ENCODE measurements around the gene SUGCT. TPM values are rescaled to one million over a fixed set of nuclear protein-coding genes. Genes with fewer than 3 reads are reported as not detected.
A peak's percentile ranks its signal among the peaks of the same experiment; 100 is the strongest.

The SUGCT gene
- total RNA-seq, 1 donor from 2014 or later: 9.8 TPM

- no peak for DNase-seq (ENCODE audit: low spot score in 2 of 2, unreplicated experiment in 2 of 2)
- H3K9me3 Mint-ChIP-seq: no peaks in the 10 kb centered on the region
- TF ChIP-seq CTCF (IDR thresholded peaks at IDR 0.05; ENCODE audit: unreplicated experiment): no peak
- no peaks in the 10 kb centered on the region for H3K27me3 Mint-ChIP-seq (ENCODE audit: low read depth)
- H3K4me1 Mint-ChIP-seq: peaks cover 30% of the 10 kb centered on the region
- no peak overlapping the region for H3K27ac Mint-ChIP-seq
- no peaks in the 10 kb centered on the region for H3K36me3 Mint-ChIP-seq
- H3K4me3 Mint-ChIP-seq: no peak overlapping the region
Measured at GRCh38 chr7:40306025-40306424, 171.2 kb downstream of the SUGCT start.

- Mint-ChIP-seq H3K4me1 (peaks cover 27% of the 10 kb centered on the region), H3K9me3 (no peaks in the 10 kb centered on the region), H3K27ac (no peak overlapping the region), H3K27me3 (ENCODE audit: low read depth) (no peaks in the 10 kb centered on the region), H3K4me3 (no peak overlapping the region), H3K36me3 (no peaks in the 10 kb centered on the region)
- TF ChIP-seq CTCF (IDR thresholded peaks at IDR 0.05; ENCODE audit: unreplicated experiment): no peak
- DNase-seq (ENCODE audit: low spot score in 2 of 2, unreplicated experiment in 2 of 2): no peak
Measured at GRCh38 chr7:40306596-40306995, 171.8 kb downstream of the SUGCT start.

GRCh38 chr7:40310258-40310657 lies 175.5 kb downstream of the SUGCT start:
- Mint-ChIP-seq H3K4me3 (no peak overlapping the region), H3K9me3 (peaks cover 6% of the 10 kb centered on the region), H3K36me3 (peaks cover 1% of the 10 kb centered on the region), H3K27me3 (ENCODE audit: low read depth) (no peaks in the 10 kb centered on the region), H3K27ac (peak overlapping the region; percentile 3), H3K4me1 (peaks cover 19% of the 10 kb centered on the region)
- DNase-seq (ENCODE audit: low spot score in 2 of 2, unreplicated experiment in 2 of 2): no peak
- TF ChIP-seq CTCF (IDR thresholded peaks at IDR 0.05; ENCODE audit: unreplicated experiment): no peak

- Mint-ChIP-seq H3K36me3 (peaks cover 1% of the 10 kb centered on the region), H3K4me3 (no peak overlapping the region), H3K4me1 (peaks cover 16% of the 10 kb centered on the region), H3K27me3 (ENCODE audit: low read depth) (no peaks in the 10 kb centered on the region), H3K9me3 (peaks cover 6% of the 10 kb centered on the region), H3K27ac (no peak overlapping the region)
- no peak for TF ChIP-seq CTCF (IDR thresholded peaks at IDR 0.05; ENCODE audit: unreplicated experiment)
- DNase-seq (ENCODE audit: low spot score in 2 of 2, unreplicated experiment in 2 of 2): no peak
Measured at GRCh38 chr7:40311307-40311706, 176.5 kb downstream of the SUGCT start.

DNA sequence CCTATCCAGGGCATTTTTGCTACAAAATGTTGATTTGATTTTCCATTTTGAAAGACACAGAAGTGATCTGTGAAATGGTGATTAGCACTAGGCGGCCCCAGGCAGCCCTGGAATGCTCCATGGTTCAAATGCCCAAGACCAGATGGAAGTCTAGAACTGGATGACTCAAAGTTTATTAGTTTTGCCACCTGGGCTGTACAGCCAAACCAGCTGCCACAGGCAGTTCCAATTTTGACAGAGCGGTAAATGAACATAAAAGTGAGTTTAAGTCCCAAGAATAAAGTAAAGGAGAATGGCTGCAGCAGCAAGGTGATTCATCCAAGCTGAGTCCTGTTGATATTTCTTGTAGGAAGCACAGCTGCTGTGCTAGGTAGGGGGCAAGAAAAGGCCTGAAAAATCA lies 180.5 kb downstream of the SUGCT start:
- H3K4me3 Mint-ChIP-seq: no peak overlapping the region
- H3K36me3 Mint-ChIP-seq: peaks cover 1% of the 10 kb centered on the region
- H3K27me3 Mint-ChIP-seq (ENCODE audit: low read depth): no peaks in the 10 kb centered on the region
- no peak overlapping the region for H3K27ac Mint-ChIP-seq
- TF ChIP-seq CTCF (IDR thresholded peaks at IDR 0.05; ENCODE audit: unreplicated experiment): no peak
- peaks cover 4% of the 10 kb centered on the region for H3K4me1 Mint-ChIP-seq
- no peak for DNase-seq (ENCODE audit: low spot score in 2 of 2, unreplicated experiment in 2 of 2)
- H3K9me3 Mint-ChIP-seq: peaks cover 6% of the 10 kb centered on the region

DNA sequence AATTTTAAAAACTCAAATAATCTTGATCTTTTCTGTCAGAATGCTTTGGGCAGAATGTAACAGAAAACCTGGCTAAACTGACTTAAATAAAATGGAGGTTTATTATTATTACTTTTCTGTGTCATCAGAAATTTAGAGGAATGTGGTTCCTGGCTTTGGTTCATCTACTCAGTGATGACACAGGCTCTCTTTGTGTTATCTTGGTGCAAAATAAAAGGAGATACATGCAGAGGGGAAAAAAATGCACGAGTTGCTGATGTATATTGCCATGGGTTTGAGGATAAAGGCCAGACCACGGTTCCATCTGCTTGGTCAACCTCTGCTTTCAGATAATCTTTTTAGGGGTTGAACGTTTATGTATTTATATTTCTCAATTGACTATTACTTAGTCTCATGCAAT lies 181.4 kb downstream of the SUGCT start:
- TF ChIP-seq CTCF (IDR thresholded peaks at IDR 0.05; ENCODE audit: unreplicated experiment): no peak
- Mint-ChIP-seq H3K27ac (no peak overlapping the region), H3K9me3 (peaks cover 6% of the 10 kb centered on the region), H3K27me3 (ENCODE audit: low read depth) (no peaks in the 10 kb centered on the region), H3K4me1 (peaks cover 3% of the 10 kb centered on the region), H3K4me3 (no peak overlapping the region), H3K36me3 (peaks cover 1% of the 10 kb centered on the region)
- DNase-seq (ENCODE audit: low spot score in 2 of 2, unreplicated experiment in 2 of 2): no peak

All from mesothelial cell of epicardium (in vitro differentiated cells).